Amniotic stem cell (primary cell): ENCODE measurements around the gene FTSJ1.
A peak's percentile ranks its signal among the peaks of the same experiment; 100 is the strongest.
"Not testable (repeated sequence)": the region's sequence is repeated elsewhere in the genome, so short reads cannot be mapped to it uniquely, and the experiment has no call there.

Experiments
- DNase-seq: peaks from one replicate; lab custom pipeline; 2025; lab: John Stamatoyannopoulos, UW

Gene FTSJ1

GRCh38 chrX:48475774-48476577 lies at the start of gene FTSJ1:
Gene FTSJ1 (plus strand): TSS chrX:48476199. CDS start chrX:48478048, 1,849 bp downstream.
- peak; percentile 62 for DNase-seq

GRCh38 chrX:48427027-48427716 lies 48.8 kb upstream of the FTSJ1 start:
- DNase-seq, result not testable (repeated sequence)

GRCh38 chrX:48429606-48430005 lies 46.4 kb upstream of the FTSJ1 start:
- not testable (repeated sequence) for DNase-seq

GRCh38 chrX:48430166-48430565 lies 45.8 kb upstream of the FTSJ1 start:
- DNase-seq, result not testable (repeated sequence)

- DNase-seq, result not testable (repeated sequence)
Measured at GRCh38 chrX:48433713-48434112, 42.3 kb upstream of the FTSJ1 start.

GRCh38 chrX:48447201-48447600 lies 28.8 kb upstream of the FTSJ1 start:
- DNase-seq, result not testable (repeated sequence)

GRCh38 chrX:48450076-48450475 lies 25.9 kb upstream of the FTSJ1 start:
- DNase-seq, result no peak

GRCh38 chrX:48451708-48452107 lies 24.3 kb upstream of the FTSJ1 start:
- no peak for DNase-seq

GRCh38 chrX:48456628-48457331 lies 19.2 kb upstream of the FTSJ1 start:
- DNase-seq, result no peak

- DNase-seq, result no peak
Measured at GRCh38 chrX:48458711-48459110, 17.3 kb upstream of the FTSJ1 start.

- no peak for DNase-seq
Measured at GRCh38 chrX:48459483-48459882, 16.5 kb upstream of the FTSJ1 start.

- no peak for DNase-seq
Measured at GRCh38 chrX:48460031-48460430, 16.0 kb upstream of the FTSJ1 start.

- DNase-seq, result no peak
Measured at GRCh38 chrX:48460606-48461005, 15.4 kb upstream of the FTSJ1 start.

GRCh38 chrX:48461830-48462229 lies 14.2 kb upstream of the FTSJ1 start:
- DNase-seq, result no peak

GRCh38 chrX:48465336-48465933 lies 10.6 kb upstream of the FTSJ1 start:
- peak; percentile 51 for DNase-seq

- DNase-seq, result no peak
Measured at GRCh38 chrX:48466696-48467095, 9.3 kb upstream of the FTSJ1 start.

- no peak for DNase-seq
Measured at GRCh38 chrX:48467281-48467761, 8.7 kb upstream of the FTSJ1 start.

- no peak for DNase-seq
Measured at GRCh38 chrX:48468247-48468671, 7.7 kb upstream of the FTSJ1 start.

- DNase-seq, result no peak
Measured at GRCh38 chrX:48468693-48469691, 7.0 kb upstream of the FTSJ1 start.

- no peak for DNase-seq
Measured at GRCh38 chrX:48470110-48470832, 5.7 kb upstream of the FTSJ1 start, which contains the start of gene SLC38A5. Gene SLC38A5 (minus strand): TSS chrX:48470260. CDS start chrX:48467924, 2,336 bp downstream.
